ENCODE measurements around the gene LIN37. TPM values are rescaled to one million over a fixed set of nuclear protein-coding genes. Genes with fewer than 3 reads are reported as not detected.
A peak's percentile ranks its signal among the peaks of the same experiment; 100 is the strongest.

The LIN37 gene, protein sequence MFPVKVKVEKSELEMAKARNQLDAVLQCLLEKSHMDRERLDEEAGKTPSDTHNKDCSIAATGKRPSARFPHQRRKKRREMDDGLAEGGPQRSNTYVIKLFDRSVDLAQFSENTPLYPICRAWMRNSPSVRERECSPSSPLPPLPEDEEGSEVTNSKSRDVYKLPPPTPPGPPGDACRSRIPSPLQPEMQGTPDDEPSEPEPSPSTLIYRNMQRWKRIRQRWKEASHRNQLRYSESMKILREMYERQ
- total RNA-seq (2014; rRNA removed; shearing (Covaris generic)), result 22.0 and 22.3 TPM in 2 replicates

DNA sequence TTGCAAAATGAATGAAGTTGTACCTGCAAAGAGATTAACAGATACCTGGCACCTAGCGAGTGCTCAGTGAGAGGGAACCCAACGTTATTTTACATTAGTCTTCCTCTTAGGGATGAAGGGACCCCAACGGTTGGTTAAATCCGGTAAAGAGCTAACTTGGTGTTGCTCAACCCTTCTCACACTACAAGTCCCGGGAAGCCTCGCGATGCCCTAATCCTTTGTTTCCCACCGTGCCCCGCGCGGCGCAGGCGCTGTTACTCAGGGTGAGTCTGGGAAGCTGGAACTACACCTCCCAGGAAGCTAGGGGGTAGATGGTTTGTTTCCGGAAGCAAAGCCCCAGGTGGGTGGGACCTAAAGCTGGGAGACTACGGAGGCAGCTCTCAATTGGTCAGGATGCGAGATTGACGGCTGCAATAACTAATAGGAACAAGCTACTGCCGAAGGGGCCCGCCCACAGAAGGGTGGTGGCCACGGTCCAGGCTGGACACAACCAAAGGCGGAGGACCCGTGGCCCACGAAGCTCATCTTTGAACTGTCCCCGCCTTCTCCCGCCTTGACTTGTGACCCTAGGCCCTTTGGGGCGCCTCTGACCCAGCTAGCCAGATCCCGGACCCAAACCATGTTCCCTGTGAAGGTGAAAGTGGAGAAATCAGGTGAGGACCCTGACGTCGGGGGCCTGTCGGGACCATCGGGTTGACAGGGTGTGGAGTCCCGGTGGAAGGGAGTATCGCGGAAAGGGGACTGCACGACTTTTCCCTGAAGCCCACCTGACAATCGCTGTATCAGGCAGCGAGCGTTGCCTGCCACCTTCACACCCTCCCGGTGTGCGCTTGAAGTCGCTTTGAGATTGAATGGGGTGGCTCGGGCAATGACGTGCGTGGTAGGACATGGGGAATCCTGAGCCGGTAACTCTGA is at the start of gene LIN37:
Gene LIN37 (plus strand): TSS at position 471 of the 915 bp plus-strand sequence. CDS start 149 bp downstream, at position 620.
- peak; percentile 99 for DNase-seq (ENCODE audit: low read depth)

DNA sequence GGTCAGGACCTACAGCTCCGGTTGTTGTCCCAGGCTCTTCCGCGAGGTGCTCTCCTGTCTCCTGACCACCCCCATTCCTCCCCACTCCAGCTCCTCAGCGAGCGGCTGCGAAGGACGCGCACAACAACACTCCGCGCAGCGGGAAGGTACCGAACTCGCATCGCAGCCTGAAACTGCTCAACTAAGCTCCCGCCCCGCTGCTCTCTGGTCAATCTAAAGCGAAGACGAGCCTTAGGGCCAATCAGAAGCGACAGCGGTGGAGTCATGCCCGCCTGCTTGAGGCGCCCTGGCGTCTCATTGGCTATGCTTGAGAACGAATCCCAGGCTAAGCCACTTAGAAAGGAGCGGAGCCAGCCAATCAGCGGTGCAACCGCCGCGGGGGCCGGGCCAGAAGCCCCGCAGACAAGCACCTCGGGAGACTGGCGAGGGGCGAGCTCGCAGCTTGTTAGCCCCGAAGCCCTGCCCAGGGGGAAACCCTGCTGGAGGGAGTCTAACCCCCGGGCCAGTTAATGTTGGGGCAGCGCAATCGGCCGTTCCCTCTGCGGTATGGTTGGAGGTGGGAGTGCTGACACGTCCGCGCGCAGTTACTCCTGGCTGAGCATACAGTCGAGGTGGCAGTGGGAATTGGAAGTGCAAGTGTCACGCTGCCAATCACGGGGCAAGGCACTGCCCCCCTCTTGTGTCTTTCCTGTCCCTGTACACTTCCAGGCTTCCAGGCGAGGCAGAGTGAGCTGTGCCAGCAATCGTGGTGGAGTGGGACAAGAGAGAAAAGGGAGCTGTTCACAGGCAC is 46.0 kb upstream of the LIN37 start:
- DNase-seq (ENCODE audit: low read depth), result peak; percentile 99

DNA sequence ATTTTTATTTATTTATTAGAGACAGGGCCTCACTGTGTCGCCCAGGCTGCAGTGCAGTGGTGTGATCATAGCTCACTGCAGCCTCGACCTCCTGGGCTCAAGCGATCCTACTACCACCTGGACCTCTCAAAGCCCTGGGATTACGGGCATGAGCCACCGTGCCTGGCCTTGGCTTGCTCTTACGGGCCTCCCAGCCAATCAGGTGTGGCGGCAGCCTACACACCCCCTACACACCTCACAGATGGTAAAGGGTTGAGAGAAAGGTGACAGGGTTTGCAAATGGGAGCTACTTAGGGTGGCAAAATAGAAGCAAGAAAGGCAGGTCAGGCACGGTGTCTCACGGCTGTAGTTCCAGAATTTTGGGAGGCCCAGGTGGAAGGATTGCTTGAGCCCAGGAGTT is 45.0 kb upstream of the LIN37 start:
- DNase-seq (ENCODE audit: low read depth), result no peak

DNA sequence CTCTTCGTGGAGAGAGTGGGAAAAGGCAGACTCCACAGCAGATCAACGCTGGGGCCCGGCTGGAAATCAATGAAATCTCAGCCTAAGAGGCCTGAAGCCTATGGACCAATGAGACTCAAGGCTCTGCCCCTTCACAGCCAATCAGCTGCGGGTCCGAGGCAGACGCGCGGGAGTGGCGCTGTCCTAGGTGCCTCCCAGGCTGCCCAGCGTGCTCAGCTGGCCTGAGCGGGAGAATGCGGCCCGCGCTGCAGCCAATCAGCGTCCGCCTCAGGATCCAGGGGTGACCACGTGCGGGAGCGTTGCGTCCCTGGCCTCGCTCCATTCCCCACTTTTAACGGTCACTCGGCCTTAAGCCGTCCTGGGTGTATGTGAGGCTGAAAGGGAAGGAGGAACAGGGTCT is 44.2 kb upstream of the LIN37 start, which contains the start of gene ZBTB32:
Gene ZBTB32 (plus strand): TSS at position 341 of the 400 bp plus-strand sequence. CDS start 10,069 bp downstream, outside the sequence.
- DNase-seq (ENCODE audit: low read depth), result no peak

DNA sequence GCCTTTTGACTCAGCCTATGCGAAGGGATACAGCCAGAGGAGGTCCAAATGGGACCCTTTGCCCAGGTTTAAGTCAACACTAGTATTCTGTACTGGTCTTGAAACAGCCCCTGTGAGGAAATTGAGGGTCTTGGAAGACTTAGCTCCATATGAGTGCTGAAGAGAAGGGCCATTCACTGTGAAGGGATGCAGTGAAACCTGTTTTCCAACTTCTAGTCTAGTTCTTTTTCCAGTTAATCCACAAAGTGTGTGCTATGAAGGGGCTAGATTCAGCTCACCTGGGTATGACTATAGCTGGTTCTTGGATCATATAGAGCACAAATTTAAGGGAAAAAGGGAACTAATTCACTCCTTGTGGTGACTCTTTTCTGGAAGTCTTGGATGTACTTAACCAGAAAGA is 40.0 kb upstream of the LIN37 start:
- no peak for DNase-seq (ENCODE audit: low read depth)

DNA sequence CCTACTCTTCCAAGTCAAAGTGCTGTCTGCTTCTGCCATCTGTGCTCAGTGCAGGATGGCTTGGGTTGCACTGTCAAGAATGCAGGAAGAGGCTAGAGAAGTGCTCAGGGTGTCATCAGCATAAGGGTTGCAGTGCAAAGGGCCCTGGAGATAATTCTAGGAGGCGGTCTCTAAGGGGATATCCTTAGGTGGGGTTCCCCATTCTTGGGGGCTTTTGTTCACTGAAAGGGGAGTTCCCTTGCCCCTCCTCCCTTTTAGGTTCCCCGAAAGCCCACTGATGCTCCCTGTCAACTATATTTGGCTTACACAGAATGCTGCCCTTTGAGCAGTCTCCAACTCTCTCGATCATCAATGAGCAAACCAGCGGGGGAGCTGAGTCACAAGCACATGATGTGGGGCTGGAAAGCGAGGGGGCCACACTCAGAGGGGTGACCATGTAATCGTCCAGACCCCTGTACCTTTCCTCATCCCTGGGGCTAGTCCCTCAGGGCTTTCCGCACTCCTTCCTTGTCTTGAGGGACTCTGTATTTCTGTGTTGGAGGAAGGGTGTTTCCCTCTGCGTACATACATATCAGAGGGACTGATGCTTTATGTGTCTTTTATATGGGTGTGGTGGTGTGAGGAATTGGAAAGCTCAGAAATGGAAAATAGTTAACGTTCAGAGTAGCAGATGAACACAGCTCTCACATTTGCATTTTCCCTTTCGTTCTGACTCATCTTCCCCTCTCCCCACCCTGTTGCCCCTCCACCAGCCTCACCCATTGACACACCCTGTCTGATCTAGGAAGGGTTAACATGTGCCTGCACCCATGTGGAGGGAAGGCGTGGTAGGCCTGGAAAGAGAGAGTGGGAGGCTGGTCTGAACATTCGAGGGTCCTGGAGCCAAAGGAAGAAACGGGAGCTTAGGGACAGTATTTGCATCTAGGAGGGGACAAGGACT is 37.3 kb upstream of the LIN37 start:
- no peak for DNase-seq (ENCODE audit: low read depth)

DNA sequence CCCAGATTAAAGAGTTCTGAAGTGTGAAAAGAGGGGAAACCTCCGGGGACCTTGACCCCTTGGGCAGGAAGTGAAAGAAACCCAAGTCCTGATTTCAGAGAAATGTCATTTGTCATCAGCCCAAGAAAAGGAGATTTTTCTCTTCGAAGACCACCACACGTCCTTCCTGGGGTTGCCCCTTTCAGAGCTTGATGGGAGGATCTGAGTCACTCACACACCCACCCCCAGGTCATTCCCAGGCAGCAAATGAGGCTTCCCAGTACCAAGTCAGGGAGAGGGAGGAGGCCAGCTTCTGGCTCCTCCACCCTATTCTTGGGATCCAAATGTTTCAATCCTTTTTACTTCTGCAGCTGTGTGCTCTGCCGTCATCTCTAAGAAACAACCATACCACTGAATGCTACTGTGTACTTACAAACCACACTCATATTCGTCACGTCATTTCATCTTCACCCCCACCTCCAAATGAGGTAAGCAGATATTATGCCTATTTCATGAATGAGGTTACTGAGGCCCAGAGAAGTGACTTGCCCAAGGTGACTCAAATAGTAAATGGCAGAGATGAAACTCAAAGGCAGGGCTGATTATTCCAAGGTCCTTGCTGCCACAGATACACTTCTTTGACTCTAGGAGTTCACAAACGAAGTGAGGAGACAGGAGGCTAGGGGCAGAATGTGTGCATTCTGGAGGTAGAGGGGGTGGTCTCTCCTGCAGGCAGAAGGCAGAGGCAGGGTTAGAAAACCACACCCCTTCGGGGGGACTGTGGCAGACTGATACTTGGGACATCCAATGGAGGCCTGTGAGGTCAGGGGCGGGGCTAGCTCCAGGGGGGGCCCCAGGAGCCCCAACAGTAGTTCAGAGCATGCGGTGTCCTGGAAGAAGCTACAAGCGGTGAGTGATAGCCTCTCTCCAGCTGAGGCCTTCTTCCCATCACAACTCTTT is 35.5 kb upstream of the LIN37 start:
- DNase-seq (ENCODE audit: low read depth), result no peak

DNA sequence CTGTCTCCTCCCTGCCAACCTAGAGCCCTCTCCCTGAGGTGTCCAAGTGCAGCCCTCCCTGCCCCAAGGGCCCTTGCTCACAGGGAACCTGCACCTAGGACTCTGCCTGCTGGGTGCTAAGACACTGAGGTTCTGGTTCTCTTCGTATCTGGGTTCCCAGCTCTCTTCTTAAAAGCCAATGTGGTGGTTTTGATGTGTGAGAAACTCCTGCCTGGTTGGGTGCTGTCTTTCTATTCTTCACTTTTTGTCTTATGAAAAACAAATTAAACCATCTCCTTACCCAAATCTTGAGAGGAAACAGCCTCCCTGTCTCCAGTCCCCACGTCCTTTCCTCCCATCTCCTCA is 34.9 kb upstream of the LIN37 start:
- DNase-seq (ENCODE audit: low read depth), result no peak

DNA sequence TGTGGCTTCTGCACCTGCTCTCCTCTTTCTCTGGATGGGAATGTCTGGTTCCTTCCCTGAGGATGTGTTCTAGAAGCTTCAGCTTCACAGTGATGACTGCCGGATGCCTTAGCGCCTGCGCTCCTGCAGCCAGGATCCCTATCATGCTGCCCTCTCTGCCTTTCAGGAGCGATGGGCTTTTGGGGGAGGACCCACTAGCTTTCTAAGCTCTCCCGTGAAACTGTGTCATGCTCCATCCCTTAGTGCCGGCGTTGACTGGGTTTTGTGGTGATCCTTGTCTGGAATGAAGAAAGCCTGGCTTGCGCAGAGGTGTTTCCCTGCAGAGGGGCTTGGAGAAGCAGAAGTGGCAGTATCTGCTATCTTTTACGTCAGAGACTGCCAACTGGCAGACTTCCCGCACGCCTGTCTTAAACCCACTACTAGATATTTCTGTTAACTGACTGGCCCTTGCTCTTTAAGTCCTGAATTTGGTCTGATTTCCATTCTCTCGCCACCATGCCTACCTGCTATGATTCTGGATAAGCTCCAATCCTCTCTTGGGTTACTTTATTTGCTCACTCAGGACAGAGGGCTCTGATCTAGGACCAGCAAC is 34.4 kb upstream of the LIN37 start:
- no peak for DNase-seq (ENCODE audit: low read depth)

DNA sequence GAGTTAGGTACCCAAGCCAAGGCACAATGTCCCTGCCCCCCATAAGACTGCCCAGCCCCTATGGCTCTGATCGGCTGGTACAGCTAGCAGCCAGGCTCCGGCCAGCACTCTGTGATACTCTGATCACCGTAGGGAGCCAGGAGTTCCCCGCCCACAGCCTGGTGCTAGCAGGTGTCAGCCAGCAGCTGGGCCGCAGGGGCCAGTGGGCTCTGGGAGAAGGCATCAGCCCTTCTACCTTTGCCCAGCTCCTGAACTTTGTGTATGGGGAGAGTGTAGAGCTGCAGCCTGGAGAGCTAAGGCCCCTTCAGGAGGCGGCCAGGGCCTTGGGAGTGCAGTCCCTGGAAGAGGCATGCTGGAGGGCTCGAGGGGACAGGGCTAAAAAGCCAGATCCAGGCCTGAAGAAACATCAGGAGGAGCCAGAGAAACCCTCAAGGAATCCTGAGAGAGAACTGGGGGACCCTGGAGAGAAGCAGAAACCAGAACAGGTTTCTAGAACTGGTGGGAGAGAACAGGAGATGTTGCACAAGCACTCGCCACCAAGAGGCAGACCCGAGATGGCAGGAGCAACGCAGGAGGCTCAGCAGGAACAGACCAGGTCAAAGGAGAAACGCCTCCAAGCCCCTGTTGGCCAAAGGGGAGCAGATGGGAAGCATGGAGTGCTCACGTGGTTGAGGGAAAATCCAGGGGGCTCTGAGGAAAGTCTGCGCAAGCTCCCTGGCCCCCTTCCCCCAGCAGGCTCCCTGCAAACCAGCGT is 33.6 kb upstream of the LIN37 start:
- DNase-seq (ENCODE audit: low read depth), result no peak

DNA sequence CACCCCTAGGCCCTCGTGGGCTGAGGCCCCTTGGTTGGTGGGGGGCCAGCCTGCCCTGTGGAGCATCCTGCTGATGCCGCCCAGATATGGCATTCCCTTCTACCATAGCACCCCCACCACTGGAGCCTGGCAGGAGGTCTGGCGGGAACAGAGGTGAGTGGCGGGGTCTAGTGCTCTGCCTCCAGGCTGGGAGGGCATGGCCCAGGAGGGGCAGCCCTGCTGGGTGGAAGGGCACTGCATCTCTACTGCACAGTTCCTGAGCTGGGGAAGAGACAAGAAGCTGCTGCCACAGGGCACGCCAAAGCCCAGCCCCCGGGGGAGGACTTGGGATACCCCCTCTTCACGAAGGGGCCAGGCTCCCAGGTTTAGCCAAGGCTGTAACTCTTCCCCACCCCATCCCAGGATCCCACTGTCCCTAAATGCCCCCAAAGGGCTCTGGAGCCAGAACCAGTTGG is 33.0 kb upstream of the LIN37 start:
- DNase-seq (ENCODE audit: low read depth), result no peak

DNA sequence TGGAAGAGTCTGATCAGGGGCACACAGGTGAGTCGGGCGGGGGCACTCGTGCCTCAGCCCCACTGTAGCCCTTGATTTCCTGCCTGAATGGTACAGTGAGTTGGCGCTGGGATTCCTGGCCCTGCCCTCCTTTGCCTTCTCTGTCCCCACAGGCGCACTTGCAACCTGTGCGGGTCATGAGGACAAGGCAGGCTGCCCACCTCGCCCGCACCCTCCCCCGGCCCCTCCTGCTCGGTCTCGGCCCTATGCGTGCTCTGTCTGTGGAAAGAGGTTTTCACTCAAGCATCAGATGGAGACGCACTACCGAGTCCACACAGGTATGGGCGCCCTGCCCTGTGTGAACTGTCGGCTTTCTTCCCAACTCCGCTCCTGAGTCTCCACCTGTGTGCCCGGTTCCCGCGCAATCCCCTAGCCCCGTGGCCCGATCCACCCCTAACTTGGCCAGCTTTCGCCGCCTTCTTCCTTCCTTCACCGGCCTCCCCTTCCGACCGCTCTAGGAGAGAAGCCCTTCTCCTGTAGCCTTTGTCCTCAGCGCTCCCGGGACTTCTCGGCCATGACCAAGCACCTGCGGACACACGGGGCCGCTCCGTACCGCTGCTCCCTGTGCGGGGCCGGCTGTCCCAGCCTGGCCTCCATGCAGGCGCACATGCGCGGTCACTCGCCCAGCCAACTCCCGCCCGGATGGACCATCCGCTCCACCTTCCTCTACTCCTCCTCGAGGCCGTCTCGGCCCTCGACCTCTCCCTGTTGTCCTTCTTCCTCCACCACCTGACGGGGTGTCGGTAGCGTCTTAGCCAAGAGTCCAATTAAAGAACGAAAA is 32.2 kb upstream of the LIN37 start:
- DNase-seq (ENCODE audit: low read depth), result no peak

DNA sequence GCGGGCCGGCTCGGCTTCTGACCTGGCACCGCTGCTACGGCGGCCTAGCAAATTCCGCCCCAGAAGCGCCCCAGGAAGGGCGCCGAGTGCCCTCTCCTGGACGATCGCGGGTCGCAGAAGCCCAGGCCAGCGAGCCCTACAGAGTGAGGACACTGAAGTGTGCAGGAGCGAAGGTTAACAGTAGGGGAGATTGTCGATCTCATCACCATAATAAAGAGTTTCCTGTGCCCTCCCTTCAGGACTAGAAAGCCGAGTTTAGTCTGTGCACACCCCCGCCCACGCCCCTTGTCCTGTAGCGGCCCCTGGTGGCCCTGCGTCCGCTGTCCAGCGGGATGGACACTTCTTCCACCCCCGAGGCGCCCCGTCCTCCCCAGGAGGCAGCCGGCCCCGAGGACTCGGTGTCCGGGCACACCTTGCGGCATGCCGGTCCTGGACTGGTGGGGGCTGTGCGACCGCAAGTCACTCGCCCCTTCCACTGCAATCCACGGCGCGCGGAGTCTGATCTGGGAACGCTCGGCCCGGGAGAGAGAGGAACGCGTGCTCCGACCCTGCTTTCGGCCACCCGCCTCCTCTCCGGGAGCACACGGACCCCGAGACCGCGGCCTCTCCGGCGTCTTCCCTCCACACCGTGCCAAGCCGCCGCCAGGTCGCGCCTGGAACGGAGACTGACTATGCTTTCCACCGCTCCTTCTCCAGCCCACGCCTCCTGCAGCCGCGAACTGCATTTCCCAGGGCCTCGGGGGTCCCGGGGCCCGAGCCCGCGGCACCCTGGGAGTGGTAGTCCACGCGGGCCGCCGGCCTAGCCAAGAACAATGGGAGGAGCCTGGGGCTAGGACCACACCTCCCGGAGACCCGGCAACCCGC is 31.3 kb upstream of the LIN37 start:
- peak; percentile 95 for DNase-seq (ENCODE audit: low read depth)

DNA sequence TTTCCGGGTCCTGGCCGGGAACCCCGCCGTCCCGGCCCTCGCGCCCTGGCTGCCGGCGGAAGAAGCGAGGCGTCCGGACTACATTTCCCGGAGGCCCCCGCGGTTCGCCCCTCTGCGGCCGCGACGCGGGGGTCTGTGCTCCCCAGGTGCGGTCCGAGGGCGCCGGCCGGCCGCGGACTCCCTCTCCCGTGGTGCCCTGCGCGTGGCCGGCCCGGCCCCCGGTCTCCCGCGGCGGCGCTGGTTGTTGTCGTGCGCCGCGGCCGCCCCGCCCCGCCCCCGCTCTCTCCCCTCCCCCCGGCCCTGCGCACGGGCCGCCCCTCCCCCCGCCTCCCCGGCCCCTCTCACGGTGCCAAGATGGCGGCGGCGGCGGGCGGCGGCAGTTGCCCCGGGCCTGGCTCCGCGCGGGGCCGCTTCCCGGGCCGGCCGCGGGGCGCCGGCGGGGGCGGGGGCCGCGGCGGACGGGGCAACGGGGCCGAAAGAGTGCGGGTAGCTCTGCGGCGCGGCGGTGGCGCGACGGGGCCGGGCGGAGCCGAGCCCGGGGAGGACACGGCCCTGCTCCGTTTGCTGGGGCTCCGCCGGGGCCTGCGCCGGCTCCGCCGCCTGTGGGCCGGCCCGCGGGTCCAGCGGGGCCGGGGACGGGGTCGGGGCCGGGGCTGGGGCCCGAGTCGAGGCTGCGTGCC is 30.6 kb upstream of the LIN37 start, which contains the start of gene KMT2B:
Gene KMT2B (plus strand): TSS at position 339 of the 680 bp plus-strand sequence. CDS start 16 bp downstream, at position 355.
- DNase-seq (ENCODE audit: low read depth), result no peak

DNA sequence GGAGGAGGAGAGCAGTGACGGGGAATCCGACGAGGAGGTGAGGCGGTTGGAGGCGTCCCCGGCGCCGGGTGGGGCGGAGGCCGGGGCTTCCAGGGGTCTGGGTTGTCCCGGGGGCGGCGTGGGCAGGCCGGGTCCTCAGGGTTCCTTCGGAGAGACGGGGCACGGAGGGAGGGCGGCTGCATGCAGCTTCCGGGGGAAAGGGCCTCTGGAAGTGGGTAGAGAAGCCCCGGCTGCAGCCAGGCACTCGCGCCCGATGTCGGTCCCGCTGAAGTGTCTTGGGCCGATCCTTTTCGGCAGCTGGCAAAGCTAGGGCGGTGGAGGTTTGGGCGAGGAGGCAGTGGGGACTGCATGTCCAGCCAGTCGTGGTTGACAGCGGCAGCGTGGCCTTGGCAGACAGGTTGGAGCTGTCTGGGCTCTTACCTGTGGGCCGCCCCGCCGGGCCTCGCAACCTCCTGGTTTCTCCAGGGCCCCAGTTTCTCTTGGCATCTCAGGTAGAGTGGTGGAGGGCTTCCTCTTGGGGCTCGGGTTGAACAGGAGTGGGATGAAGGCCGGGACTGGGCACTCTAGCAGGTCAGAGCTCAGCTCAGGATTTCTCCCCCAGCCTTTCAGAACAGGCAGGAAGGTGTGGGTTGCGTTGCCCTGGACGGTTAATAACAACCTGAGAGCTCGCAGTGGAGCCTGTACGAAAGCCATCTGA is 29.9 kb upstream of the LIN37 start:
- no peak for DNase-seq (ENCODE audit: low read depth)

Data from RPMI7951 (cell line).